H1 (cell line): ENCODE results near the gene POLR1G. TPM values are rescaled to one million over a fixed set of nuclear protein-coding genes. Genes with fewer than 3 reads are reported as not detected.

Experiments
- polyA plus RNA-seq, 7 experiments: library from polyadenylated mRNA; depleted of rRNA in 3 of 7; stranded (reverse) in 5 of 7; unstranded in 2 of 7; fragments of >200 nt in 5 of 7; fragments of 200-250 nt in 2 of 7; gene quantifications; 1 replicate in 5 of 7; 2 replicates in 1 of 7; 4 replicates in 1 of 7; pipeline versions ENCODE4 v1.2.1 to v1.2.3, GENCODE V29; 2011 to 2013; ENCODE audit warnings: missing spikeins in 2 of 7, mixed read lengths in 2 of 7
- total RNA-seq: library from RNA; stranded (reverse); fragmentation: NEBNext Ultra II Directional; extraction: Animal tissue kit (Norgen Biotek cat#: 25700); gene quantifications from 2 replicates; pipeline ENCODE4 v1.2.1, GENCODE V29; 2021
- TF ChIP-seq, protein P1 (sequence below): IDR thresholded peaks from 2 replicates; pipeline ENCODE4 v1.6.1; 2011; ENCODE audit warnings: low read depth, mild to moderate bottlenecking, low read length; ENCODE audit not compliant: insufficient read depth
- TF ChIP-seq, protein P2 (sequence below): IDR thresholded peaks from 2 replicates; pipeline ENCODE4 v1.6.1; 2012; ENCODE audit warnings: low read length, inconsistent platforms

Gene POLR1G
- total and polyA plus RNA-seq, 2 of the 8 experiments (the other 6 are each of a cell fraction or from before 2014, with no cell fraction given): 16.8 to 34.8 TPM

DNA sequence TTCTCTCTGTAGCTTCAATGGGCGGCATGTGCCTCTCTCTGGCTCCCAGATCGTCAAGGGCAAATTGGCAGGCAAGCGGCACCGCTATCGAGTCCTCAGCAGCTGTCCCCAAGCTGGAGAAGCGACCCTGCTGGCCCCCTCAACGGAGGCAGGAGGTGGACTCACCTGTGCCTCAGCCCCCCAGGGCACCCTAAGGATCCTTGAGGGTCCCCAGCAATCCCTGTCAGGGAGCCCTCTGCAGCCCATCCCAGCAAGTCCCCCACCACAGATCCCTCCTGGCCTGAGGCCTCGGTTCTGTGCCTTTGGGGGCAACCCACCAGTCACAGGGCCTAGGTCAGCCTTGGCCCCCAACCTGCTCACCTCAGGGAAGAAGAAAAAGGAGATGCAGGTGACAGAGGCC, 1.7 kb downstream of the POLR1G start (continued):
- TF ChIP-seq, protein P1, sequence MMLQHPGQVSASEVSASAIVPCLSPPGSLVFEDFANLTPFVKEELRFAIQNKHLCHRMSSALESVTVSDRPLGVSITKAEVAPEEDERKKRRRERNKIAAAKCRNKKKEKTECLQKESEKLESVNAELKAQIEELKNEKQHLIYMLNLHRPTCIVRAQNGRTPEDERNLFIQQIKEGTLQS: no peak
- TF ChIP-seq, protein P2, sequence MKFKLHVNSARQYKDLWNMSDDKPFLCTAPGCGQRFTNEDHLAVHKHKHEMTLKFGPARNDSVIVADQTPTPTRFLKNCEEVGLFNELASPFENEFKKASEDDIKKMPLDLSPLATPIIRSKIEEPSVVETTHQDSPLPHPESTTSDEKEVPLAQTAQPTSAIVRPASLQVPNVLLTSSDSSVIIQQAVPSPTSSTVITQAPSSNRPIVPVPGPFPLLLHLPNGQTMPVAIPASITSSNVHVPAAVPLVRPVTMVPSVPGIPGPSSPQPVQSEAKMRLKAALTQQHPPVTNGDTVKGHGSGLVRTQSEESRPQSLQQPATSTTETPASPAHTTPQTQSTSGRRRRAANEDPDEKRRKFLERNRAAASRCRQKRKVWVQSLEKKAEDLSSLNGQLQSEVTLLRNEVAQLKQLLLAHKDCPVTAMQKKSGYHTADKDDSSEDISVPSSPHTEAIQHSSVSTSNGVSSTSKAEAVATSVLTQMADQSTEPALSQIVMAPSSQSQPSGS: no peak
